ENCODE data around the gene ALK. TPM values are rescaled to one million over a fixed set of nuclear protein-coding genes. Genes with fewer than 3 reads are reported as not detected.

Gene ALK
- polyA plus RNA-seq, 2 of the 4 experiments (the other 2 are of a cell fraction) = not detected

GRCh38 chr2:29755233-29755632 lies 166.2 kb downstream of the ALK start (continued):
- no peak for TF ChIP-seq REST (IDR thresholded peaks at IDR 0.05)
- no peak for TF ChIP-seq PHF8 (IDR thresholded peaks at IDR 0.05; ENCODE audit: borderline replicate concordance, low read depth)
- TF ChIP-seq EHMT2 (IDR thresholded peaks at IDR 0.05; ENCODE audit: low read depth) = no peak
- TF ChIP-seq E2F6 (IDR thresholded peaks at IDR 0.05; ENCODE audit: borderline replicate concordance, low read depth) = no peak

- ChIA-PET CTCF (interaction anchor here (0.5 to 1.3 kb wide), 3 partner anchors 9 to 48 kb away, joined by 3 to 4 read pairs (median 3); no protein-coding TSS in a partner anchor), POLR2A (no interaction called here)
- FAIRE-seq = no peak
- Histone ChIP-seq H3K4me1 (peaks cover 2% of the 10 kb centered on the region), H3K4me3 (no peak overlapping the region), H3K9me3 (no peaks in the 10 kb centered on the region), H3K27ac (no peak overlapping the region), H3K4me2 (no peak overlapping the region)
- no peak for ATAC-seq
- no peak for TF ChIP-seq HOXB13 (CRISPR knock-in tag; IDR thresholded peaks at IDR 0.05; ENCODE audit: low read depth)
- TF ChIP-seq EP300 (IDR thresholded peaks at IDR 0.05) = no peak
- no peak for TF ChIP-seq PHF8 (IDR thresholded peaks at IDR 0.05; ENCODE audit: borderline replicate concordance, low read depth)
- TF ChIP-seq FOSL2 (IDR thresholded peaks at IDR 0.05) = no peak
- no peak for TF ChIP-seq FOSL2 (CRISPR knock-in tag; IDR thresholded peaks at IDR 0.05)
- no peak for TF ChIP-seq ESRRA (IDR thresholded peaks at IDR 0.05; ENCODE audit: borderline replicate concordance, low read length)
- no peak for TF ChIP-seq ZSCAN20 (CRISPR knock-in tag; IDR thresholded peaks at IDR 0.05)
- TF ChIP-seq NR3C1 (IDR thresholded peaks at IDR 0.05) = no peak
- no peak for TF ChIP-seq HMGXB4 (CRISPR knock-in tag; IDR thresholded peaks at IDR 0.05; ENCODE audit: borderline replicate concordance)
- TF ChIP-seq HOXB5 (CRISPR knock-in tag; IDR thresholded peaks at IDR 0.05) = no peak
- TF ChIP-seq ELK1 (IDR thresholded peaks at IDR 0.05; ENCODE audit: low read depth, low read length) = no peak
- TF ChIP-seq CEBPB (IDR thresholded peaks at IDR 0.05) = no peak
- no peak for TF ChIP-seq TFCP2L1 (CRISPR knock-in tag; IDR thresholded peaks at IDR 0.05)
- no peak for TF ChIP-seq MAFK (IDR thresholded peaks at IDR 0.05; ENCODE audit: partially characterized antibody)
- no peak for TF ChIP-seq ZC3H11A (IDR thresholded peaks at IDR 0.05)
- TF ChIP-seq NFE2L2 (conservative IDR thresholded peaks at IDR 0.05; ENCODE audit: low read length) = no peak
- no peak for TF ChIP-seq EHF (CRISPR knock-in tag; IDR thresholded peaks at IDR 0.05)
- no peak for TF ChIP-seq RCOR1 (IDR thresholded peaks at IDR 0.05; ENCODE audit: low read depth, low read length)
- no peak for TF ChIP-seq JUN (IDR thresholded peaks at IDR 0.05)
- DNase-seq (ENCODE audit: low read depth in 1 of 2, low spot score in 1 of 2) = no peak
- WGBS (ENCODE audit: missing lambda C conversion rate) = 43% methylated on average over 8 of the region's 8 CpGs
Measured at GRCh38 chr2:29753671-29754444, 167.5 kb downstream of the ALK start.

Data from A549 (cell line).